Lung (tissue), 12 donors: ENCODE data around the gene CPNE6. TPM values are rescaled to one million over a fixed set of nuclear protein-coding genes. Genes with fewer than 3 reads are reported as not detected.

Experiments
- ATAC-seq: fragments of 200-7000 bp; cut with Tn5 transposase; one replicate; pipeline ENCODE4 v1.9.1; 2020; ENCODE audit warnings: moderate number of reproducible peaks; ENCODE audit not compliant: insufficient read depth, low FRiP score
- DNase-seq, 3 donors: peaks; one replicate each; pipeline ENCODE4 v3.0.0-alpha.2; 2013 to 2017
- H3K27ac ChIP-seq, 2 donors: one replicate each; pipeline ENCODE4 v1.5.1; 2013; ENCODE audit warnings: mild to moderate bottlenecking in 2 of 2, moderate library complexity in 2 of 2, control low read depth in 1 of 2, inconsistent platforms in 1 of 2, low read depth in 1 of 2, low read length in 1 of 2
- H3K27me3 ChIP-seq, 3 donors: one replicate each; pipeline ENCODE4 v1.5.1; 2013; ENCODE audit warnings: low read length in 2 of 3; ENCODE audit not compliant: control insufficient read depth in 3 of 3, insufficient read depth in 3 of 3
- H3K36me3 ChIP-seq, 4 donors: one replicate each; pipeline ENCODE4 v1.5.1; 2013; ENCODE audit warnings: low read length in 4 of 4, mild to moderate bottlenecking in 1 of 4, moderate library complexity in 1 of 4; ENCODE audit not compliant: control insufficient read depth in 4 of 4, insufficient read depth in 4 of 4
- H3K4me1 ChIP-seq, 5 donors: one replicate each; pipeline ENCODE4 v1.5.1; 2013; ENCODE audit warnings: low read length in 5 of 5, mild to moderate bottlenecking in 2 of 5, moderate library complexity in 1 of 5; ENCODE audit not compliant: control insufficient read depth in 5 of 5, insufficient read depth in 5 of 5
- H3K4me3 ChIP-seq: one replicate; pipeline ENCODE4 v1.5.1; 2013; ENCODE audit warnings: mild to moderate bottlenecking, control low read depth, moderate library complexity
- H3K9ac ChIP-seq, 2 donors: one replicate each; pipeline ENCODE4 v1.5.1; 2013; ENCODE audit warnings: low read length in 2 of 2, control low read depth in 1 of 2; ENCODE audit not compliant: insufficient read depth in 1 of 2
- H3K9me3 ChIP-seq, 4 donors: one replicate each; pipeline ENCODE4 v1.5.1; 2013; ENCODE audit warnings: low read length in 3 of 4, mild to moderate bottlenecking in 1 of 4, moderate library complexity in 1 of 4; ENCODE audit not compliant: control insufficient read depth in 4 of 4, insufficient read depth in 3 of 4
- CTCF ChIP-seq: IDR thresholded peaks from 2 replicates; pipeline ENCODE4 v1.5.1; 2012; ENCODE audit warnings: mild to moderate bottlenecking; ENCODE audit errors: control extremely low read depth, extremely low read depth
- WGBS, 2 donors: extraction: QIAGEN DNeasy Blood & Tissue Kit; methylation state at CpG; one replicate each; pipeline ENCODE4 v1.1.7; 2013; 5-methylcytosine and 5-hydroxymethylcytosine counted together
- polyA plus RNA-seq, 2 donors: library from polyadenylated mRNA; stranded (reverse); fragments of 200-250 nt; gene quantifications; one replicate each; pipeline ENCODE4 v1.2.1, GENCODE V29; 2013
- total RNA-seq, 2 donors: library from RNA; depleted of rRNA in 1 of 2; stranded (reverse); fragments of >200 nt in 1 of 2; gene quantifications; one replicate each; pipeline ENCODE4 v1.2.1, GENCODE V29; 2014 to 2021
- donor health status: control.
- donor health status: control.
- donor health status: Bipolar disorder and iron deficiency.
- donor health status: healthy.
- donor health status: DM: yes; HTN: yes; CAD: no.

Gene CPNE6
- total and polyA plus RNA-seq, 4 donors = not detected

DNA sequence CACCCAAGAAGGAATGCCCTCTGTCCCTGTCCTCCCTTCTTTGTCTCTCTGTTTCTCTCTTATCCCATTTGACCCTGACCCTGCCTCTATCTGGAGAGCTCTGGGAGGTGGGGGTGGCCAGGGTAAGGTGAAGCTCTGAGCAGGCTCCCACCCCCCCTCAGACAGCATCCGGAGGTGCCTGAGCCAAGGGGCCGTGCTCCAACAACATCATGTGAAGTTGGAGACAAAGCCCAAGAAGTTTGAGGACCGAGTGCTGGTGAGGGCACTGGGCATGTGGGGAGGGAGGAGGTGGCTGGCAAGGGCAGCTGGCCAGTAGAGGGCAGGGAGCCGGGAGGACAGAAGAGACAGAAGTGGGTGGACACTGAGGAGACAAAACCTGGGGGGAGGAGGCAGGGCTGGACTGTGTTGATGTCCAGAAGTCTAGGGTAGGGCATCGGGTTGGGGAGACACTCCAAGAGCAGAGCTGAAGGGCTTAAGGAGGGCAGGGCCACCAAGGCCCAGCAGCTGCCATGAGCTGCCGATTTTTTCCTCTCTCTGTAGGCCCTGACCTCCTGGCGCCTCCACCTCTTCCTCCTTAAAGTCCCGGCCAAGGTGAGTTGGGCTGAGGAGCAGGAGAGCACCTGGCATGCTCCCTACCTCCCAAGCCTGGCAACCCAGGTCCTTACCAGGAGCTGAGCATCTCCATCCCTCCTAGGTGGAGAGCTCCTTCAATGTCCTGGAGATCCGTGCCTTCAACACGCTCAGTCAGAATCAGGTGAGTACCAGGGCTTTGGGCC lies 17.6 kb upstream of the CPNE6 start:
- no peak overlapping the region for H3K4me3 ChIP-seq
- H3K4me1 ChIP-seq = peaks cover 0 to 22% (median 0%) of the 10 kb centered on the region in 5 donors
- H3K27ac ChIP-seq = no peak overlapping the region
- no peak for TF ChIP-seq CTCF
- no peak for ATAC-seq
- H3K9ac ChIP-seq = no peak overlapping the region
- WGBS, 2 donors = 77 to 88% methylated on average over 10 of the region's 10 CpGs
- no peaks in the 10 kb centered on the region for H3K36me3 ChIP-seq
- H3K27me3 ChIP-seq = peaks cover 0 to 6% (median 3%) of the 10 kb centered on the region in 3 donors
- no peaks in the 10 kb centered on the region for H3K9me3 ChIP-seq
- DNase-seq = no peak

DNA sequence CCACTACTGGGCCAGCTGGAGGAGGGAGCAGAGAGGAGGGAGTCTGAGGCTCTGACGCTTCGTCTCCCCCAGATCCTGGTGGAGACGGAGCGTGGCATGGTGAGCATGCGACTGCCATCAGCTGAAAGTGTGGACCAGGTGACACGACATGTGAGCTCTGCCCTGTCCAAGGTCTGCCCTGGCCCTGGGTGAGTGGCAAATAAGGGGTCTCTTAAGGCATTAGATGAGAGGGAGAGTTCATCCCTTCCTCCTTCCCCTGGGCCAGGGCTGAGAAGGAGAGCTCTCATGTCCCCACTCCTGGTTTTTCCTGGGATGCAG lies 17.1 kb upstream of the CPNE6 start:
- peaks cover 0 to 22% (median 0%) of the 10 kb centered on the region in 5 donors for H3K4me1 ChIP-seq
- H3K27me3 ChIP-seq = peaks cover 0 to 6% (median 3%) of the 10 kb centered on the region in 3 donors
- H3K36me3 ChIP-seq = no peaks in the 10 kb centered on the region
- H3K4me3 ChIP-seq = no peak overlapping the region
- TF ChIP-seq CTCF = no peak
- no peak overlapping the region for H3K27ac ChIP-seq
- DNase-seq (no peak), ATAC-seq (no peak)
- H3K9me3 ChIP-seq = no peaks in the 10 kb centered on the region
- WGBS, 2 donors = 78 to 93% methylated on average over 6 of the region's 6 CpGs
- no peak overlapping the region for H3K9ac ChIP-seq

GRCh38 chr14:24054646-24055045 lies 16.7 kb upstream of the CPNE6 start:
- no peaks in the 10 kb centered on the region for H3K9me3 ChIP-seq
- TF ChIP-seq CTCF = no peak
- no peak overlapping the region for H3K9ac ChIP-seq
- H3K27ac ChIP-seq = no peak overlapping the region
- DNase-seq (no peak), ATAC-seq (no peak)
- no peak overlapping the region for H3K4me3 ChIP-seq
- no peaks in the 10 kb centered on the region for H3K36me3 ChIP-seq
- H3K27me3 ChIP-seq = peaks cover 0 to 6% (median 3%) of the 10 kb centered on the region in 3 donors
- 94 to 95% methylated on average over 9 of the region's 9 CpGs for WGBS, 2 donors
- peaks cover 0 to 22% (median 0%) of the 10 kb centered on the region in 5 donors for H3K4me1 ChIP-seq
